Measurements from ENCODE around the gene TBL1X. TPM values are rescaled to one million over a fixed set of nuclear protein-coding genes. Genes with fewer than 3 reads are reported as not detected.

The TBL1X gene
- total RNA-seq, result 14.5 to 24.6 TPM (median 21.4 TPM) in 3 replicates
- long read RNA-seq, full-length matches to known transcripts, result 3 of 19 reads
- long read RNA-seq, partial matches to known transcripts, result 13 of 19 reads
- long read RNA-seq, other reads (novel, unspliced or antisense), result 3 of 19 reads

DNA sequence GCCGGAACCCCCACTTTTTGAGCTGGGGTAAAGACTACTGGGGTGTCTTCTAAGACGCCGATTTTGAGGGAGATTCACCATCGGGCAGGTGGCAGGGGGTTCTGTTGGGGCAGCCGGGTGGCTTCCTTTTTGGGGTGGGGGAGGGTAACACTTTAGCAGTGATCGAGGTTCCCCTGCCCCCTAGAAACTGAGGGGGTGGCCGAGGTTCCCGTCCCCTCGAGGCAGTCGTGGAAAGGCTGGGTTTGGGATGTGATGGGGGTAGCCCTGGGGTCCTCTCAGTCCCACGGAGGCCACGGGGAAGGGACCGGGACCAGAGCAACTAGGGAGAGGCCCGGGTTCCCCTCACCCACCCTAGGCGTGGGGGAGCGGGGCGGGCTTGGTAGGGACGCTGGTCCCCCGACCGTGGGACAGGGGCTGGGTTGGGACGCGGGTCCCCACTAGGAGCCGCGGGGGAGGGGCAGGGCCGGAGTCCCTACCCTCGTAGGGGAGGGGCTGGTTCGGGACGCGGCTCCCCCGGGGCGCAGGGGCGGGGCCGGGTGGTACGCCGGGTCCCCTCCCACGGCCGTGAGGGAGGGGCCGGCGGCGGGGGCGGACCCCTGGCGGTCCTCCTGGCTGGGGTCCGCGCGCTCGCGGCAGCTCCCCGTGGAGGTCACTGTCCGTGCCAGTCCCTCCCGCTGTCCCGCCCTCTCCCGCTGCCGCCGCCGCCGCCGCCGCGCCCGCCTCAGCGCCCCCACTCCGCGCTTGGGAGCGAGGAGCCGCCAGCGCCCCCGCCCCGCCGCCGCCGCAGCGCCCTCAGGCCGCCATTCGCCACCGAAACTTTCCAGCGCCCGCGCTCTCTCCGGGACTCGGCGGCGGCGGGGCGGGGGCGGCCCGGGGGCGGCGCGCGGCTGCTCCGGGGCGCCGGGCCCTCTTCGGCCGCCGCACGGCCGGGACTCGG is at the start of gene TBL1X:
Gene TBL1X, plus strand, starts transcription at position 624 of the 937 bp plus-strand sequence. CDS start 188,529 bp downstream, outside the sequence.
- H3K9me3 Mint-ChIP-seq (ENCODE audit: low read depth), result peaks cover 3% of the 10 kb centered on the region
- TF ChIP-seq, protein P1, sequence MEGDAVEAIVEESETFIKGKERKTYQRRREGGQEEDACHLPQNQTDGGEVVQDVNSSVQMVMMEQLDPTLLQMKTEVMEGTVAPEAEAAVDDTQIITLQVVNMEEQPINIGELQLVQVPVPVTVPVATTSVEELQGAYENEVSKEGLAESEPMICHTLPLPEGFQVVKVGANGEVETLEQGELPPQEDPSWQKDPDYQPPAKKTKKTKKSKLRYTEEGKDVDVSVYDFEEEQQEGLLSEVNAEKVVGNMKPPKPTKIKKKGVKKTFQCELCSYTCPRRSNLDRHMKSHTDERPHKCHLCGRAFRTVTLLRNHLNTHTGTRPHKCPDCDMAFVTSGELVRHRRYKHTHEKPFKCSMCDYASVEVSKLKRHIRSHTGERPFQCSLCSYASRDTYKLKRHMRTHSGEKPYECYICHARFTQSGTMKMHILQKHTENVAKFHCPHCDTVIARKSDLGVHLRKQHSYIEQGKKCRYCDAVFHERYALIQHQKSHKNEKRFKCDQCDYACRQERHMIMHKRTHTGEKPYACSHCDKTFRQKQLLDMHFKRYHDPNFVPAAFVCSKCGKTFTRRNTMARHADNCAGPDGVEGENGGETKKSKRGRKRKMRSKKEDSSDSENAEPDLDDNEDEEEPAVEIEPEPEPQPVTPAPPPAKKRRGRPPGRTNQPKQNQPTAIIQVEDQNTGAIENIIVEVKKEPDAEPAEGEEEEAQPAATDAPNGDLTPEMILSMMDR (IDR thresholded peaks at IDR 0.05), result no peak
- H3K4me1 Mint-ChIP-seq (ENCODE audit: low read depth), result peaks cover 37% of the 10 kb centered on the region
- H3K4me3 Mint-ChIP-seq (ENCODE audit: unreplicated experiment), result peak within 1 kb of the TSS; percentile 65
- H3K36me3 Mint-ChIP-seq (ENCODE audit: low read depth), result no peaks in the 10 kb centered on the region
- no peak for DNase-seq (ENCODE audit: low spot score)
- no peaks in the 10 kb centered on the region for H3K27me3 Mint-ChIP-seq (ENCODE audit: low read depth)
- peak within 1 kb of the TSS; percentile 92 for H3K27ac Mint-ChIP-seq (ENCODE audit: unreplicated experiment)

DNA sequence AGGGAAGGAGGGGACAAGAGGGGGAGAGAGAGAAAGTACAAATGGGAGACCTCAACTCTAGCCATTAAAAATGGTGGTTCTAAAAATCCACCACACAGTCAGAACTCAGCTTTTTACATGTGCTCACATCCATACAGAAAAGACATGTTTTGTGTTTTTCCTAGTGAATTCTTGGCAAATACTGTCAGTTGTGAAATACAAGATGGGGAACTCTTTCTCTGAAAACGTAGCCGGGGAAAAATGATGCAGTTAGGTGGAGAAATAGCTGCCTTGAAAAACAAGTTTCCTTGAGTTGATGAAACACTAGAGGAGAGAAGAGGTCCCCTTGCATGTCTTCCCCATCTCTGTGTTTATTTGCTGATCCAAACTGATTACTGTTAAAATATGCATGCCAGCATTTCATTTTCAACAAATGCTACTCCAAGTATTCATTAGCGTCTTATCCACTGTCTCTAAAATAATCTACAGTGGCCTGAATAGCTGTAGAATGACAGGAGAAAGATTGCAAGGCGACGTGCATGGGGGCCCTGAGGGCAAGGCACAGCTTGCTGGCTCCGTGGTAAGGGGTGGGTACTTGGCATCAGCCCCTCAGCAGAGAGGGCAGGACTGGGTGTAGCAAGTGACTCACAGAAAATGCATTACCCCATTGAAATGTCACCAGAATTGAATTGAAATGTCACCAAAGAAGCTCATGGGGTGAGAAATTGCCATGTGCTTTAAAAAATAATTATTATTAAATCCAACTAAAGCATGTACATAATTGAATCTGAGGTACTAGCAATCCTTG is 48.1 kb upstream of the TBL1X start:
- Mint-ChIP-seq H3K4me1 (ENCODE audit: low read depth) (peaks cover 19% of the 10 kb centered on the region), H3K4me3 (ENCODE audit: unreplicated experiment) (no peak overlapping the region), H3K36me3 (ENCODE audit: low read depth) (no peaks in the 10 kb centered on the region), H3K27ac (ENCODE audit: unreplicated experiment) (no peak overlapping the region), H3K27me3 (ENCODE audit: low read depth) (no peaks in the 10 kb centered on the region), H3K9me3 (ENCODE audit: low read depth) (peaks cover 10% of the 10 kb centered on the region)
- TF ChIP-seq, protein P1 (IDR thresholded peaks at IDR 0.05), result no peak
- DNase-seq (ENCODE audit: low spot score), result no peak

DNA sequence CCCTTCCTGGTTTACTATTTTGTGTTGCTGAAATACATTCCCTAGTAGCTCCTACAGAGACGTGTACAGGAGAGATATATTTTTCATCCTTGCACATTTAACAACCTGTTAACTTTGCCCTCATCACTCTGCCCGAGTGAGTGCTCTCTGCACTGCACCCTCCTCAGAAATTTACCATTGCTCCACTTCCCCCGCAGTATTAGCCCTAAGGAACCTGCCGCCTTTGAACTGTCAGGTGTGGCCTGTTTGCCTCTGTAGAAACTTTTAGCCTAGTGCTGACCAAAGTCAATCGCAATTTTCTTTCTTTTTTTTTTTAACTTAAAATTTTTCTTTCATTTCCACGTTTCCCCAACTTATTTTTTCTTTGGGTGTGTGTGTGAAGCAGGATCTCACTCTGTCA is 46.6 kb upstream of the TBL1X start:
- no peaks in the 10 kb centered on the region for H3K27me3 Mint-ChIP-seq (ENCODE audit: low read depth)
- no peaks in the 10 kb centered on the region for H3K36me3 Mint-ChIP-seq (ENCODE audit: low read depth)
- no peak overlapping the region for H3K27ac Mint-ChIP-seq (ENCODE audit: unreplicated experiment)
- peaks cover 7% of the 10 kb centered on the region for H3K9me3 Mint-ChIP-seq (ENCODE audit: low read depth)
- no peak for DNase-seq (ENCODE audit: low spot score)
- H3K4me3 Mint-ChIP-seq (ENCODE audit: unreplicated experiment), result no peak overlapping the region
- TF ChIP-seq, protein P1 (IDR thresholded peaks at IDR 0.05), result no peak
- H3K4me1 Mint-ChIP-seq (ENCODE audit: low read depth), result peaks cover 19% of the 10 kb centered on the region

DNA sequence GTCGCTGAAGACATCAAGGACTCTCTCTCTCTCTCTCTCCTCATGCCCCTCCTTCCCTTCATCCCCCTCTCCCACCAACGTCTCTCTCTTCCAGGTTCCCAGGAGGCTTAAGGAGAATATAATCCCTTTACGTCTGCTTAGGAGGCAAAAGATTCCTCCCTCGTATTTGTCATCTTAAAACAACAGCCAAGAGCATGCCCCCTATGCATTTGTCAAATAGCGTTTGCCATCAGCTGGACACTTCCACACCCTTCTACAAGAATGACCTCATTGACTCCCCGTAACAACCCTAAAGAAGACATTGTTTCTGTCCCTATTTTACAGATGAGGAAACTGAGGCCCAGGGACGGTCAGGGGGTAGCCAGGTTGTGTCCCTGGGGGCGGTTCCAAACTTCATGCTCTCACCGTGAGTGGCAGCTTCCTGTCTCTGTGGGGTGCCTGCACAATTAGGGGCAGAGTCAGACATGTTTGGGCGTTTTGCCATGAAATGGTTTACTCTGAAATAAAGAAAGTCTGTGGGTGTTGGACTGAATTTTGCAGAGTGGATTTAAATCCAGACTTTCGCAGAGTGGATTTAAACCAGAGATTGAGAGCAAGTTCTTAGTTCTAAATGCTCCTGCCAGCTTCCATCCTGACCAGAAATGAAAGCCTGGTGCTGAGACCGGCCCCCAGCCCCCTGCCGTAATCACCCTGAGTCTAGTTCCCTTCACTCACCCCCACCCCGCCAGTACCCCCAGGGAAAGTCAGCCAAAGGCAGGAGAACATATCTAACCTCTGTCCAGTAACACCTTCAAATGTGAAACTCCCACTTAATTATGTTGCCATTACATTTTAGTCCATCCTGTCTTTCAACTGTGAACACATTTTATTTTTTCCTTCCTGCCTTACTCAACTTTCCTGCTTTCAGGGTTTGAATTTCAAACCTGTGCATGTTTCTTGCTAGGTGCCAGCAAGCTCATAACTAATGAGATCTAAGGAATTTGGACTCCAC is 44.3 kb upstream of the TBL1X start:
- TF ChIP-seq, protein P1 (IDR thresholded peaks at IDR 0.05), result no peak
- H3K9me3 Mint-ChIP-seq (ENCODE audit: low read depth), result peaks cover 7% of the 10 kb centered on the region
- no peak overlapping the region for H3K27ac Mint-ChIP-seq (ENCODE audit: unreplicated experiment)

More for the DNA sequence above, 44.3 kb upstream of the TBL1X start:
- Mint-ChIP-seq H3K27me3 (ENCODE audit: low read depth) (no peaks in the 10 kb centered on the region), H3K4me1 (ENCODE audit: low read depth) (peaks cover 19% of the 10 kb centered on the region), H3K36me3 (ENCODE audit: low read depth) (no peaks in the 10 kb centered on the region), H3K4me3 (ENCODE audit: unreplicated experiment) (no peak overlapping the region)
- no peak for DNase-seq (ENCODE audit: low spot score)

All from chondrocyte (in vitro differentiated cells).